ENCODE measurements around the gene TMEM161B. TPM values are rescaled to one million over a fixed set of nuclear protein-coding genes. Genes with fewer than 3 reads are reported as not detected.
"Not testable (repeated sequence)": the region's sequence is repeated elsewhere in the genome, so short reads cannot be mapped to it uniquely, and the experiment has no call there.

The TMEM161B gene
- polyA plus RNA-seq, 1 donor: 31.8 TPM

DNA sequence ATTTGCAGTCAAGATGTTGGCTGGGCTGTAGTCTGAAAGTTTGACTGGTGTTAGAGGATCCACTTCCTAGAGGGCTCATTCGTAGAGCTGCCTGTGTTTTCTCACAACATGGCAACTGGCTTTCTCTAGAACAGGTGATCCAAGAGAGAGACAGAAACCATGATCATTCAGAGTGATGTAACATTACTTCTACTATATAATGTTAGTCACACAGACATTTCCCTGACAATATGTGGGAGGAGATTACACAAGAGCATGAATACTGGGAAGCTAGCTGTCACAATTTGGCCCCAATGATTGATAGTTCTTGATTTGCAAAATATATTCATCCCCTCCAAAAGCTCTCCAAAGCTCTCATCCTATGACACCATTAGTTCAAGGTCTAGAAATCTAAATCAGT, 10.9 kb upstream of the TMEM161B start:
- H3K4me3 ChIP-seq (ENCODE audit: low read length): no peak overlapping the region
- H3K36me3 ChIP-seq (ENCODE audit: control insufficient read depth, insufficient read depth, low read length): peaks cover 3% of the 10 kb centered on the region
- H3K27ac ChIP-seq (ENCODE audit: low read length): no peak overlapping the region
- DNase-seq: no peak
- no peaks in the 10 kb centered on the region for H3K9me3 ChIP-seq (ENCODE audit: control insufficient read depth, low read depth, low read length)
- H3K27me3 ChIP-seq (ENCODE audit: control insufficient read depth, insufficient read depth, low read length): no peaks in the 10 kb centered on the region
- no CpG with 5 or more reads among the region's 1 CpG for WGBS (ENCODE audit: insufficient coverage, low lambda C conversion rate)
- H3K4me1 ChIP-seq (ENCODE audit: control insufficient read depth, insufficient read depth, low read length): peaks cover 8% of the 10 kb centered on the region

GRCh38 chr5:88276378-88276777, 7.7 kb upstream of the TMEM161B start:
- Histone ChIP-seq H3K4me3 (ENCODE audit: low read length) (no peak overlapping the region), H3K36me3 (ENCODE audit: control insufficient read depth, insufficient read depth, low read length) (peaks cover 8% of the 10 kb centered on the region), H3K9me3 (ENCODE audit: control insufficient read depth, low read depth, low read length) (no peaks in the 10 kb centered on the region), H3K27me3 (ENCODE audit: control insufficient read depth, insufficient read depth, low read length) (no peaks in the 10 kb centered on the region), H3K4me1 (ENCODE audit: control insufficient read depth, insufficient read depth, low read length) (peaks cover 5% of the 10 kb centered on the region), H3K27ac (ENCODE audit: low read length) (no peak overlapping the region)
- no peak for DNase-seq
- WGBS (ENCODE audit: insufficient coverage, low lambda C conversion rate): 100% methylated on average over 1 of the region's 1 CpG

- DNase-seq: peak; percentile 21 to 56
- no peaks in the 10 kb centered on the region for H3K27me3 ChIP-seq (ENCODE audit: control insufficient read depth, insufficient read depth, low read length)
- H3K27ac ChIP-seq (ENCODE audit: low read length): peak overlapping the region; percentile 44
- H3K9me3 ChIP-seq (ENCODE audit: control insufficient read depth, low read depth, low read length): no peaks in the 10 kb centered on the region
- H3K36me3 ChIP-seq (ENCODE audit: control insufficient read depth, insufficient read depth, low read length): peaks cover 11% of the 10 kb centered on the region
- no peak overlapping the region for H3K4me3 ChIP-seq (ENCODE audit: low read length)
- peaks cover 8% of the 10 kb centered on the region for H3K4me1 ChIP-seq (ENCODE audit: control insufficient read depth, insufficient read depth, low read length)
Measured at GRCh38 chr5:88275581-88275980, 6.9 kb upstream of the TMEM161B start.

- Histone ChIP-seq H3K27ac (ENCODE audit: low read length) (peak overlapping the region; percentile 88), H3K4me1 (ENCODE audit: control insufficient read depth, insufficient read depth, low read length) (peaks cover 18% of the 10 kb centered on the region), H3K36me3 (ENCODE audit: control insufficient read depth, insufficient read depth, low read length) (peaks cover 13% of the 10 kb centered on the region), H3K27me3 (ENCODE audit: control insufficient read depth, insufficient read depth, low read length) (no peaks in the 10 kb centered on the region), H3K9me3 (ENCODE audit: control insufficient read depth, low read depth, low read length) (peaks cover 3% of the 10 kb centered on the region), H3K4me3 (ENCODE audit: low read length) (peak overlapping the region; percentile 84)
- WGBS (ENCODE audit: insufficient coverage, low lambda C conversion rate): 0% methylated on average over 4 of the region's 16 CpGs
- DNase-seq: peak; percentile 23 to 70
Measured at GRCh38 chr5:88269222-88269771, 652 bp upstream of the TMEM161B start.

- not testable (repeated sequence) for DNase-seq; H3K27ac ChIP-seq (ENCODE audit: low read length); H3K9me3 ChIP-seq (ENCODE audit: control insufficient read depth, low read depth, low read length); H3K4me3 ChIP-seq (ENCODE audit: low read length); H3K4me1 ChIP-seq (ENCODE audit: control insufficient read depth, insufficient read depth, low read length); H3K36me3 ChIP-seq (ENCODE audit: control insufficient read depth, insufficient read depth, low read length); H3K27me3 ChIP-seq (ENCODE audit: control insufficient read depth, insufficient read depth, low read length)
- no CpG with 5 or more reads among the region's 2 CpGs for WGBS (ENCODE audit: insufficient coverage, low lambda C conversion rate)
Measured at GRCh38 chr5:88264565-88264964, 4.1 kb downstream of the TMEM161B start.

DNA sequence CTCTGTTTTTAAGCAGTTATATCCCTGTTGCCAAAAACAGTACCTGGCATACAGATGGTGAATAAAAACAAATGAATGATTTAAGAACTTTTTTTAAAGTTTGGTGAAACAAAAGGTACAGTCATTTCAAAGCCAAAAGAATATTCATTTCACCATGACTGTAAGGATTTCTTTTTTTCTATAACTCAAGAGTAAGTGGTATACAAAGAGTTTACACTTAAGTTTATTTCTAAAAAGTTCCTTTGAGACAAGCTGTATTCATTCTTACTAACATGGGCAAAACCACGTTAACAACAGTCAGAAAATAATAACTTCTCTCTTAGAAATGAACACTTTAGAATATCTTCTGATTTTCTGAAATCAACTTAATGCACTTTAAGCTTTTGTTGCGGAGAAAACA, 5.3 kb downstream of the TMEM161B start:
- Histone ChIP-seq H3K4me3 (ENCODE audit: low read length) (no peak overlapping the region), H3K4me1 (ENCODE audit: control insufficient read depth, insufficient read depth, low read length) (peaks cover 9% of the 10 kb centered on the region), H3K9me3 (ENCODE audit: control insufficient read depth, low read depth, low read length) (peaks cover 3% of the 10 kb centered on the region), H3K27me3 (ENCODE audit: control insufficient read depth, insufficient read depth, low read length) (no peaks in the 10 kb centered on the region), H3K36me3 (ENCODE audit: control insufficient read depth, insufficient read depth, low read length) (peaks cover 2% of the 10 kb centered on the region), H3K27ac (ENCODE audit: low read length) (no peak overlapping the region)
- DNase-seq: no peak
- 92% methylated on average over 2 of the region's 2 CpGs for WGBS (ENCODE audit: insufficient coverage, low lambda C conversion rate)

DNA sequence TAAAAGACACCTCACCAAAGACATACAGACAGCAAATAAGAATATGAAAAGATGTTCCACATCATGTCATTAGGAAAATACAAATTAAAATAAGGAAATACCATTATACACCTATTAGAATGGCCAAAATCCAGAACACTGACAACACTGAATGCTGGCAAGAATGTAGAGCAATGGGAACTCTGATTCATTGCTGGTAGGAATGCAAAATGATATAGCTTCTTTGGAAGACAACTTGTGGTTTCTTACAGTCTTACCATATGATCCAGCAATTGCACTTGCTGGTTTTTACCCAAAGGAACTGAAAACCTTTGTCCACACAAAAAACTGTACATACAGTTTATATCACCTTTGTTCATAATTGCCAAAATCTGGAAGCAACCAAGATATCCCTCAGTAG, 6.5 kb downstream of the TMEM161B start:
- no peak overlapping the region for H3K4me3 ChIP-seq (ENCODE audit: low read length)
- H3K27ac ChIP-seq (ENCODE audit: low read length): no peak overlapping the region
- H3K4me1 ChIP-seq (ENCODE audit: control insufficient read depth, insufficient read depth, low read length): peaks cover 9% of the 10 kb centered on the region
- H3K27me3 ChIP-seq (ENCODE audit: control insufficient read depth, insufficient read depth, low read length): no peaks in the 10 kb centered on the region
- peaks cover 2% of the 10 kb centered on the region for H3K36me3 ChIP-seq (ENCODE audit: control insufficient read depth, insufficient read depth, low read length)
- H3K9me3 ChIP-seq (ENCODE audit: control insufficient read depth, low read depth, low read length): peaks cover 3% of the 10 kb centered on the region
- no peak for DNase-seq

DNA sequence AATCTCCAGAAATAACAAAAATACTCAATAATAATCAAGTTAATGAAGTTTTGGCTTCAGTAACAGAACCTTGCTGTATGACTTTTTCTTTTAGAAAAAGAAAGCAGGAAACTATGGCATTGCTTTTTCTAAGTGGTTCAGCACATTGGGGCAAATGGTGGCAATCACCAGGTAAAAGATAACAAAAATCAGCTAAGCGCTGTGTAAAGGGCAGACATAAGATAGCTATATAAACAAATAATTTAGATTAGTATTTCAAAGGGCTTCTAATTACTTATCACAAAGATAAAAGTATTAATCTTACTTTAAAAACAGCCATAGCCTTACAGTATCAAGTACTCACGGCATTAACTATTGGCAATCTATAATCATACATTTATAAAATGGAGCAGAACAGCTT, 10.0 kb downstream of the TMEM161B start:
- peak overlapping the region; percentile 43 for H3K27ac ChIP-seq (ENCODE audit: low read length)
- H3K36me3 ChIP-seq (ENCODE audit: control insufficient read depth, insufficient read depth, low read length): peaks cover 2% of the 10 kb centered on the region
- H3K4me1 ChIP-seq (ENCODE audit: control insufficient read depth, insufficient read depth, low read length): peaks cover 3% of the 10 kb centered on the region
- WGBS (ENCODE audit: insufficient coverage, low lambda C conversion rate): 60% methylated on average over 1 of the region's 2 CpGs
- no peaks in the 10 kb centered on the region for H3K27me3 ChIP-seq (ENCODE audit: control insufficient read depth, insufficient read depth, low read length)
- peak in 1 of 2 donors; percentile 60 for DNase-seq
- no peak overlapping the region for H3K4me3 ChIP-seq (ENCODE audit: low read length)
- H3K9me3 ChIP-seq (ENCODE audit: control insufficient read depth, low read depth, low read length): no peaks in the 10 kb centered on the region

DNA sequence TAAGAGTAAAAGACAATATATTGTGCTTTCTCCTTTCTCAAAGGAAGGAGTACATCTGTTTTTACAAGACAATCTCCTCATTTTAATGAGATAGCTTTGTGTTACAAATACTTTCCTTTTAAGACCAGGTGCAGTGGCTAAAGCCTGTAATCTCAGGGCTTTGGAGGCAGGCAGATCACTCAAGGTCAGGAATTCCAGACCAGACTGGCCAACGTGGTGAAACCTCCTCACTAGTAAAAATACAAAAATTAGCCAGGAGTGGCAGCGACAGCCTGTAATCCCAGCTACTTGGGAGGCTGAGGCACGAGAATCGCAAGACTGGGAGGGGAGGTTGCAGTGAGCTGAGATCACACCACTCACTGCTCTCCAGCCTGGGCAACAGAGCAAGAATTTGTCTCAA, 11.8 kb downstream of the TMEM161B start:
- WGBS (ENCODE audit: insufficient coverage, low lambda C conversion rate): 100% methylated on average over 1 of the region's 4 CpGs

DNA sequence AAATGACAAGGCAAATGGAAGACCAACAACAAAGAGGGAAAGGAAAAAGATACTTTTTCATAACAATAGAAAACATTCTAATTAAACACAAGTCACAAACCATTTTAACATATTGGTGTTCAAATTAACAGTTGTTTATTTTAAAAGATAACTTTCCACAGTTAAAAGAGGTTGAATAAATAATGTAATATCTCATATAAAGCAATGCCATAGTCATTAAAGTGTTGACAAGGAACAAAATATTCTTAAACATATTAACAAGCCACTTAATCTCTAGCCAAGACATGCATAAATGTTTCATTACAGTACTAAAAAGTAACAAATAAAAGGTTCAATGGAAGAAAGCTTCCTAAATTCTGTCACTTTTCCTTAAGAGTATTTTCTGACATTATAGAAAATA, 12.6 kb downstream of the TMEM161B start:
- Histone ChIP-seq H3K27ac (ENCODE audit: low read length) (no peak overlapping the region), H3K36me3 (ENCODE audit: control insufficient read depth, insufficient read depth, low read length) (peaks cover 2% of the 10 kb centered on the region), H3K4me1 (ENCODE audit: control insufficient read depth, insufficient read depth, low read length) (peaks cover 3% of the 10 kb centered on the region), H3K27me3 (ENCODE audit: control insufficient read depth, insufficient read depth, low read length) (no peaks in the 10 kb centered on the region), H3K4me3 (ENCODE audit: low read length) (no peak overlapping the region), H3K9me3 (ENCODE audit: control insufficient read depth, low read depth, low read length) (no peaks in the 10 kb centered on the region)
- DNase-seq: no peak

More for the DNA sequence above, 11.8 kb downstream of the TMEM161B start:
- Histone ChIP-seq H3K36me3 (ENCODE audit: control insufficient read depth, insufficient read depth, low read length) (peaks cover 2% of the 10 kb centered on the region), H3K4me3 (ENCODE audit: low read length) (no peak overlapping the region), H3K27ac (ENCODE audit: low read length) (no peak overlapping the region), H3K27me3 (ENCODE audit: control insufficient read depth, insufficient read depth, low read length) (no peaks in the 10 kb centered on the region), H3K9me3 (ENCODE audit: control insufficient read depth, low read depth, low read length) (no peaks in the 10 kb centered on the region), H3K4me1 (ENCODE audit: control insufficient read depth, insufficient read depth, low read length) (peaks cover 3% of the 10 kb centered on the region)
- no peak for DNase-seq

DNA sequence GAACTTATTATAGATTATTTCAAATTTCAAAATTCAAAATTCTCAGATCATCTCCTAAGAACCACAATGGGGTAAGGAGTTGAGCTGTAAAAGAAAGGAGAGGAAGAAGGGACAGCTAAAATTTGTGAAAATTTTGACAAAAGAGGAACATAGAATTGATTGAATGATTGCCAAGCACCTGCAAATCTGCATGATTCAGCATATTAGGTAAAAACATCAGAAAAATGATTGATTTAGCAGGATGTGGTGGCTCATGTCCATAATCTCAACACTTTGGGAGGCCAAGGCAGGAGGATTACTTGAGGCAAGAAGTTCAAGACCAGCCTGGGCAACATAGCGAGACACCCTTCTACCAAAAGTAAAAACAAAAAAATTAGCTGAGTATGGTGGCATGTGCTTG, 14.3 kb downstream of the TMEM161B start:
- H3K9me3 ChIP-seq (ENCODE audit: control insufficient read depth, low read depth, low read length): no peaks in the 10 kb centered on the region
- peaks cover 3% of the 10 kb centered on the region for H3K4me1 ChIP-seq (ENCODE audit: control insufficient read depth, insufficient read depth, low read length)
- H3K4me3 ChIP-seq (ENCODE audit: low read length): no peak overlapping the region
- no peak overlapping the region for H3K27ac ChIP-seq (ENCODE audit: low read length)
- no peaks in the 10 kb centered on the region for H3K27me3 ChIP-seq (ENCODE audit: control insufficient read depth, insufficient read depth, low read length)
- no CpG with 5 or more reads among the region's 1 CpG for WGBS (ENCODE audit: insufficient coverage, low lambda C conversion rate)
- peaks cover 2% of the 10 kb centered on the region for H3K36me3 ChIP-seq (ENCODE audit: control insufficient read depth, insufficient read depth, low read length)
- DNase-seq: no peak

Measured in large intestine (tissue), 3 donors.